GM12865 (cell line): ENCODE measurements around the gene ARHGEF28.

Experiments used
- DNase-seq: peaks from one replicate; pipeline ENCODE4 v3.0.0; 2010; ENCODE audit warnings: low read depth
- H3K4me3 ChIP-seq: 2 replicates; pipeline ENCODE4 v1.5.1; 2011; ENCODE audit warnings: mild to moderate bottlenecking, low read depth, low read length, control low read depth
- TF ChIP-seq, protein P1 (sequence below): IDR thresholded peaks from 2 replicates; pipeline ENCODE4 v1.5.1; 2011; ENCODE audit warnings: low read length, control low read depth, low read depth, inconsistent platforms; ENCODE audit not compliant: insufficient read depth; ENCODE audit errors: missing control alignments

Gene ARHGEF28

DNA sequence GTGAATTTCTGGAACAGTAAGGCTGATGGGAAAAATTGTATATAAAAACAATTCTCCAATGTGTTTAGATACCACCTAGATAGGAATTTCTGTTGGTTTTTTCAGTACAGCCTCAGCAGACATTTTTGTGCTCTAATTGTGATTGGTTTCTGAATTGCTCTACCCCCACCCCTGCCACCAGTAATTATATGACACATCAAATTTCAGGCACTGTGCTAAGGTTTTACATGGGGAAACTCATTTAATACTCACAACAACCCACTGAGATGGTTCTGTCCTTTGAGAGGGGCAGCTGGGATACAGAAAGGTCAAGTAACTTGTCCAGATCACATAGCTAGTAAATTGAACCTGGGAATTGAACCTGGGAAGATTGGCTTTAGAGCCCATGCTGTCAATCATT lies 288.0 kb downstream of the ARHGEF28 start:
- H3K4me3 ChIP-seq: no peak overlapping the region
- TF ChIP-seq, protein P1, sequence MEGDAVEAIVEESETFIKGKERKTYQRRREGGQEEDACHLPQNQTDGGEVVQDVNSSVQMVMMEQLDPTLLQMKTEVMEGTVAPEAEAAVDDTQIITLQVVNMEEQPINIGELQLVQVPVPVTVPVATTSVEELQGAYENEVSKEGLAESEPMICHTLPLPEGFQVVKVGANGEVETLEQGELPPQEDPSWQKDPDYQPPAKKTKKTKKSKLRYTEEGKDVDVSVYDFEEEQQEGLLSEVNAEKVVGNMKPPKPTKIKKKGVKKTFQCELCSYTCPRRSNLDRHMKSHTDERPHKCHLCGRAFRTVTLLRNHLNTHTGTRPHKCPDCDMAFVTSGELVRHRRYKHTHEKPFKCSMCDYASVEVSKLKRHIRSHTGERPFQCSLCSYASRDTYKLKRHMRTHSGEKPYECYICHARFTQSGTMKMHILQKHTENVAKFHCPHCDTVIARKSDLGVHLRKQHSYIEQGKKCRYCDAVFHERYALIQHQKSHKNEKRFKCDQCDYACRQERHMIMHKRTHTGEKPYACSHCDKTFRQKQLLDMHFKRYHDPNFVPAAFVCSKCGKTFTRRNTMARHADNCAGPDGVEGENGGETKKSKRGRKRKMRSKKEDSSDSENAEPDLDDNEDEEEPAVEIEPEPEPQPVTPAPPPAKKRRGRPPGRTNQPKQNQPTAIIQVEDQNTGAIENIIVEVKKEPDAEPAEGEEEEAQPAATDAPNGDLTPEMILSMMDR: no peak
- no peak for DNase-seq

DNA sequence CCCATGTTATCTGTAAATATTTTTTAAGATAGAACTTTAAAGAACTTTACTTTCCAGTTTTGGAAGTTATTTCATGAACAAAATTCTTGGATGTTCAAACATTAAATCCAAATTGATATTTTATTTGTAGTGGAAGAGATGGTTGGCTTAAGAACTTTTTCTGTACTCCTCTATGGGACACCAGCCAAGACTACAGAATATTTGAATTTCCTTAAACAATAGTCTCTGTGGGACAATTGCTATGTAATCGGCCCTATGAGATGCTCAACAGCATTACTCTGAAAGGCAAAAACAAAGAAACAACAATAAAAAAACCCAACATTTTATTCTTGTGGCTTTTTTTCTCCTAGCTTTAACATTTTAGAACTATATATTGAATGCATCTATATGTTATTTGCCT lies 289.3 kb downstream of the ARHGEF28 start:
- no peak for DNase-seq
- H3K4me3 ChIP-seq: no peak overlapping the region
- TF ChIP-seq, protein P1: no peak

DNA sequence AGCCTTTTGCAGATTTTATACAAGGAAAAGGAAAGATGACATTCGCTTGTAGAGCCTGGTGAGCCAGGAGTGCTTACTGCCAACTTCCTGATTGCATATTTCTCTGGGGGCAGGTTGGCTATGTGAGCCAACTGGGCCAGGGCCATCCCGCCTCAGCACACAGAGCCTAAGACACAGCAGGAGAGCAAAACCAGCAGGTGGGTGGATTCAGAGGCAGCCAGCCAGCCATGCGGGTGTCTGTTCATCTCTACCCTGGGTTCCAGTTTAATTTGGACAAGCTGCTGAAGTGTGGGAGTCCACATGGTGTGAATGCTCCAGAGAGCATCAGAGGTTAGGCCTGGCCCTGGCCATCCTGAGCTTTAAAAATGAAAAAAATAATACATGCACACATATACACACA lies 291.4 kb downstream of the ARHGEF28 start:
- no peak for DNase-seq
- TF ChIP-seq, protein P1: no peak
- H3K4me3 ChIP-seq: no peak overlapping the region

DNA sequence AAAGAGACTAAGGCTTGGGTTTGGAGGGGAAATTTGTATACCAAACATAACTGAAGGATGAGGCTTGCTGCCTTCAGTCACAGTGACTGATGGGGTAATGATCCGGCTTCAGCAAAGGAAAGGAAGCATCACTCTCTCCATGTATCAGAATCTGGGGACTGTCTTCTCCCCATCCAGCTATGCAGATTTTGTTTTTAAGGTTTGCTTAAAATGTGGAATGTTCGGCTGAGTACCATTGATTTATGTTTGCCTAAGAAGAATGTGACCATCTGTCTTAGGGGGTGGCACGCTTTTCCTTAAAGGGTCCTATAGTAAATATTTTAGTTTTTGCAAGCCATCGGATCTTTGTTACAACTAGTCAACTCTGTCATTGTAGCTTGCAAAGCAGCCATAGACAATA lies 291.9 kb downstream of the ARHGEF28 start:
- DNase-seq: no peak
- H3K4me3 ChIP-seq: no peak overlapping the region
- TF ChIP-seq, protein P1: no peak

DNA sequence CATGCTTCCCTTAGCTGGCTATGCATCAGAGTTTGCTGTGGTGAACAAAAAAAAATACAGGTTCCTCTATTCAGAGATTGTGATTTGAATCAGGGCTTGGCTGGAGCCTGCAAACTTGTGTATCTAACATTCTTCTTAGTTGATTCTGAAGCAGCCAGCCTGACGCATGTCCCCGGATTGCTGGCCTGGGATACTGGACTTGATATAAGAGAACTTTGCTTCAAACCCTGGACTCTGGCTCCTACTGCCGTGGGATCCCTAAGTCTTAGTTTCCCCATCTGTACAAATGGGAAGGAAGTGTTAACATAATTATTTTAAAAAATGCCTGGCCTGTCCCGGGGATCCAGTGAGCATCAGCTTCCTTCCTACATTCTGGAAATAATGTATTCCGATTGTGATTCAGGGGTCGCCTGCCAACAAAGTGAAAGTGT lies 292.8 kb downstream of the ARHGEF28 start:
- TF ChIP-seq, protein P1: no peak
- no peak overlapping the region for H3K4me3 ChIP-seq
- DNase-seq: no peak

DNA sequence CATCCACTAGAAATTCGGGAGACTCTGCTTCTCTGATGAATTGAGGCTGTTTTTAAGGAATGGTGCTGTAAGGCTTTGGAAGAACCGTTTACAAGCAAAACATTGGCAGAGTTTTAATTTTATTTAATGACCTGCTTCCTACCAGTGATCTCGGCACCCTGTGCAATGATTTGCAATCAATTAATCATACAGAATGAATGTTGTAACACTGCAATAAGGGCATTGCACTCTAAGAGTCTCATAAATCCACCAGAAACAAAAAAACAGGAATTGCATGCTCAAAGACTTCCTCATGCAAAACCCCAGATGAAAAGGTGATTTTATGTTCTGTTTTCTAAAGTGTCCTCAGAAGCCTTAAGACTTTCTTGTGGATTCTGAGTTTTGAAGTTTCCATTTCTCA lies 295.7 kb downstream of the ARHGEF28 start:
- TF ChIP-seq, protein P1: no peak
- H3K4me3 ChIP-seq: no peak overlapping the region
- no peak for DNase-seq

DNA sequence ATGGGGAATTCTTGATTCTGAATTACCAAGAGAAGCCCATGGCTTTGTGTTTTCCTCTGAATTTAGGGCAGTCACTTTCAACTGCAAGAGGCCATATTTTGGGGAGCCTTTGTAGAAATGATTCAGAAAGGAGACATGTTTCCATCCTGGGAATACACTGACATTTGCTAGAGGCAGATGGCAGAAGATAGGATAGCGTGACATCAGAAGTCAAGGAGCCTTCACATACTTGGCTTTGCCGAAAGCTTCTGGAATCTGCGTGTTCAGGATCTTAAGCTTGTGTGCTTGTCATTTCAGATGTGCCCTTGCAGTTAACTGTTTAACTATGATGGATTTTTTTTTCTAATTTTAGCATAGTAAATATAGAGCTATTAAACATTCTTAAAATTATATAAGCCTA lies 296.2 kb downstream of the ARHGEF28 start:
- no peak for DNase-seq
- TF ChIP-seq, protein P1: no peak
- no peak overlapping the region for H3K4me3 ChIP-seq
